WTC11 (cell line): Measurements from ENCODE around the gene ANO8. TPM values are rescaled to one million over a fixed set of nuclear protein-coding genes. Genes with fewer than 3 reads are reported as not detected.
A peak's percentile ranks its signal among the peaks of the same experiment; 100 is the strongest.

Experiments used
- ATAC-seq: fragments of 200-7000 bp; cut with Tn5 transposase; 2 replicates; pipeline ENCODE4 v1.10.0; 2021; ENCODE audit warnings: mild to moderate bottlenecking, moderate library complexity
- CTCF ChIA-PET: fragments of 300-600 bp; sonication (Branson Sonifier 250); formaldehyde crosslinking; loops from one replicate; lab custom pipeline; 2021; ENCODE audit warnings: antibody characterized with exemption; lab: Charles Lee
- POLR2A ChIA-PET: fragments of 350-600 bp; sonication (Branson Sonifier 250); formaldehyde crosslinking; loops from one replicate; lab custom pipeline; 2021; ENCODE audit warnings: antibody characterized with exemption; lab: Charles Lee
- DNase-seq: peaks from one replicate; pipeline ENCODE4 v3.0.0; 2021; ENCODE audit warnings: low spot score
- H3K27ac Mint-ChIP-seq: 2 replicates; pipeline ENCODE4 v1.8.0; 2021; ENCODE audit warnings: mixed read lengths
- H3K27me3 Mint-ChIP-seq: 2 replicates; pipeline ENCODE4 v1.8.0; 2021; ENCODE audit warnings: low read depth, mild to moderate bottlenecking, moderate library complexity, mixed read lengths
- H3K36me3 Mint-ChIP-seq: 2 replicates; pipeline ENCODE4 v1.8.0; 2021; ENCODE audit warnings: mixed read lengths
- H3K4me1 Mint-ChIP-seq: 2 replicates; pipeline ENCODE4 v1.8.0; 2022; ENCODE audit warnings: mixed read lengths
- H3K4me3 Mint-ChIP-seq: 2 replicates; pipeline ENCODE4 v1.8.0; 2021; ENCODE audit warnings: mild to moderate bottlenecking, moderate library complexity, mixed read lengths
- H3K9me3 Mint-ChIP-seq: 2 replicates; pipeline ENCODE4 v1.8.0; 2021; ENCODE audit warnings: mixed read lengths
- FOXK1 ChIP-seq: sonication (generic); formaldehyde crosslinking; IDR thresholded peaks from 2 replicates; pipeline ENCODE4 v1.8.0; 2022; ENCODE audit warnings: mild to moderate bottlenecking, moderate library complexity, missing genetic modification reagents
- GABPB1 ChIP-seq: sonication (generic); formaldehyde crosslinking; IDR thresholded peaks from 2 replicates; pipeline ENCODE4 v1.8.1; 2023; ENCODE audit warnings: mild to moderate bottlenecking, missing genetic modification reagents
- GRHL2 ChIP-seq: fragments of 250-450 bp; sonication (Bioruptor Pico); IDR thresholded peaks from 2 replicates; pipeline ENCODE4 v1.8.0; 2022; ENCODE audit warnings: mild to moderate bottlenecking, moderate library complexity; ENCODE audit not compliant: insufficient replicate concordance, severe bottlenecking
- NFYB ChIP-seq: sonication (generic); formaldehyde crosslinking; conservative IDR thresholded peaks from 2 replicates; pipeline ENCODE4 v1.8.0; 2022; ENCODE audit warnings: low read depth, missing genetic modification reagents
- RORB ChIP-seq: fragments of 250-450 bp; sonication (Bioruptor Pico); IDR thresholded peaks from 2 replicates; pipeline ENCODE4 v1.9.0; 2021; ENCODE audit warnings: mild to moderate bottlenecking
- SMAD3 ChIP-seq: sonication (generic); formaldehyde crosslinking; IDR thresholded peaks from 2 replicates; pipeline ENCODE4 v1.8.0; 2022; ENCODE audit warnings: missing genetic modification reagents, mild to moderate bottlenecking, borderline replicate concordance
- TCF7 ChIP-seq: sonication (generic); formaldehyde crosslinking; IDR thresholded peaks from 2 replicates; pipeline ENCODE4 v1.8.0; 2022; ENCODE audit warnings: mild to moderate bottlenecking, low read depth, missing genetic modification reagents, moderate library complexity
- ZNF396 ChIP-seq: fragments of 250-450 bp; sonication (Bioruptor Pico); IDR thresholded peaks from 2 replicates; pipeline ENCODE4 v1.8.0; 2021; ENCODE audit warnings: mild to moderate bottlenecking, moderate library complexity, borderline replicate concordance
- total RNA-seq: library from RNA; stranded (reverse); gene quantifications from 3 replicates; pipeline ENCODE4 v1.2.3, GENCODE V29; 2021
- TF ChIP-seq, protein P1 (sequence below): sonication (generic); formaldehyde crosslinking; IDR thresholded peaks from 2 replicates; pipeline ENCODE4 v1.8.1; 2022; ENCODE audit warnings: low read depth, mild to moderate bottlenecking, moderate library complexity, missing genetic modification reagents, borderline replicate concordance
- TF ChIP-seq, protein P2 (sequence below): sonication (generic); formaldehyde crosslinking; IDR thresholded peaks from 2 replicates; pipeline ENCODE4 v1.8.1; 2023; ENCODE audit warnings: mild to moderate bottlenecking, moderate library complexity, missing genetic modification reagents
- TF ChIP-seq, protein P3 (sequence below): fragments of 250-450 bp; sonication (Bioruptor Pico); IDR thresholded peaks from 2 replicates; pipeline ENCODE4 v1.9.0; 2021; ENCODE audit warnings: mild to moderate bottlenecking, borderline replicate concordance
- TF ChIP-seq, protein P4 (sequence below): sonication (generic); formaldehyde crosslinking; IDR thresholded peaks from 2 replicates; pipeline ENCODE4 v1.8.0; 2023; ENCODE audit warnings: missing genetic modification reagents, mild to moderate bottlenecking, borderline replicate concordance
- TF ChIP-seq, protein P5 (sequence below): sonication (generic); formaldehyde crosslinking; IDR thresholded peaks from 2 replicates; pipeline ENCODE4 v1.8.1; 2023; ENCODE audit warnings: mild to moderate bottlenecking, missing genetic modification reagents, borderline replicate concordance
- TF ChIP-seq, protein P6 (sequence below): sonication (generic); formaldehyde crosslinking; IDR thresholded peaks from 2 replicates; pipeline ENCODE4 v1.8.0; 2022; ENCODE audit warnings: missing genetic modification reagents

Gene ANO8
- total RNA-seq, 1 experiment from 2014 or later: 32.6 TPM

DNA sequence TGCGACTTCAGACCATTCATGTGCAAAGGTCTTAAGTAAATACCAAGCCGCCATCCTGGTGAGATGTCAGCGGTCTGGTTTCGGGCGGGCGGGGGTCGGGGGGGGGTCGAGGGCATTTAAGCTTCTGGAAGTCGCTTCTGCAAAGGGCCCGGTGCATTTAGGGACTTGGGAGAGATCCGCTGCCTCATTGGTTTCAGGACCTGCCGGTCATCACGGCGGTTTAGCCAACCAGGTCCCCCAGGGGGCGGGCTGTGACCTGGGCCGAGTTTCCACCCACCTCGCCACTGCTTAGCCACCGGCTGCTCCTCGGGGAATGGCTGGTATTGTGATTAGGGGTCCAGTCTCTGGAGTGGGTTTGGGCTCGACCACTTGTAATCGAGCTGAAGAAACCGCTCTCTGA, 45.2 kb downstream of the ANO8 start:
- H3K4me1 Mint-ChIP-seq: peaks cover 10% of the 10 kb centered on the region

DNA sequence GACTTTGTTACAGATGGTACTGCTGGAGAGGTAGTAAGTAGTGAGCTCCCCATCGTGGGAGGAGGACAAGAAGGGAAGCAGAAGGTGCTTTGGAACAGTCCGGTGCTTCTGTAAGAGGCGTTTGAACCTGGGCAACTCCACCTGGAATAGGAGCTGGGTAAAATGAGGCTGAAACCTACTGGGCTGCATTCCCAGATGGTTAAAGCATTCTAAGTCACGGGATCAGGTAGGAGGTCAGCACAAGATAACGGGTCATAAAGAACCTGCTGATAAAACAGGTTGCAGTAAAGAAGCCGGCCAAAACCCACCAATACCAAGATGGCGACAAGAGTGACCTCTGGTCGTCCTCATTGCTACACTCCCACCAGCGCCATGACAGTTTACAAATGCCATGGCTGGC, 47.9 kb downstream of the ANO8 start:
- Mint-ChIP-seq H3K27me3 (peaks cover 3% of the 10 kb centered on the region), H3K4me3 (no peak overlapping the region), H3K27ac (no peak overlapping the region), H3K4me1 (peaks cover 3% of the 10 kb centered on the region; the same call in 1 of the 2 replicates), H3K36me3 (peaks cover 8% of the 10 kb centered on the region; the same call in 1 of the 2 replicates), H3K9me3 (no peaks in the 10 kb centered on the region)
- POLR2A ChIA-PET: no interaction called here
- CTCF ChIA-PET: interaction anchor here (0.6 kb wide), 1 partner anchor 45 kb away, joined by 4 read pairs; no protein-coding TSS in a partner anchor
- ATAC-seq (no peak), DNase-seq (no peak)
- TF ChIP-seq SMAD3 (CRISPR knock-in tag): no peak
- TF ChIP-seq, protein P1, sequence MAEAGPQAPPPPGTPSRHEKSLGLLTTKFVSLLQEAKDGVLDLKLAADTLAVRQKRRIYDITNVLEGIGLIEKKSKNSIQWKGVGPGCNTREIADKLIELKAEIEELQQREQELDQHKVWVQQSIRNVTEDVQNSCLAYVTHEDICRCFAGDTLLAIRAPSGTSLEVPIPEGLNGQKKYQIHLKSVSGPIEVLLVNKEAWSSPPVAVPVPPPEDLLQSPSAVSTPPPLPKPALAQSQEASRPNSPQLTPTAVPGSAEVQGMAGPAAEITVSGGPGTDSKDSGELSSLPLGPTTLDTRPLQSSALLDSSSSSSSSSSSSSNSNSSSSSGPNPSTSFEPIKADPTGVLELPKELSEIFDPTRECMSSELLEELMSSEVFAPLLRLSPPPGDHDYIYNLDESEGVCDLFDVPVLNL (CRISPR knock-in tag): no peak
- no peak for TF ChIP-seq RORB
- no peak for TF ChIP-seq ZNF396 (CRISPR knock-in tag)
- TF ChIP-seq, protein P2, sequence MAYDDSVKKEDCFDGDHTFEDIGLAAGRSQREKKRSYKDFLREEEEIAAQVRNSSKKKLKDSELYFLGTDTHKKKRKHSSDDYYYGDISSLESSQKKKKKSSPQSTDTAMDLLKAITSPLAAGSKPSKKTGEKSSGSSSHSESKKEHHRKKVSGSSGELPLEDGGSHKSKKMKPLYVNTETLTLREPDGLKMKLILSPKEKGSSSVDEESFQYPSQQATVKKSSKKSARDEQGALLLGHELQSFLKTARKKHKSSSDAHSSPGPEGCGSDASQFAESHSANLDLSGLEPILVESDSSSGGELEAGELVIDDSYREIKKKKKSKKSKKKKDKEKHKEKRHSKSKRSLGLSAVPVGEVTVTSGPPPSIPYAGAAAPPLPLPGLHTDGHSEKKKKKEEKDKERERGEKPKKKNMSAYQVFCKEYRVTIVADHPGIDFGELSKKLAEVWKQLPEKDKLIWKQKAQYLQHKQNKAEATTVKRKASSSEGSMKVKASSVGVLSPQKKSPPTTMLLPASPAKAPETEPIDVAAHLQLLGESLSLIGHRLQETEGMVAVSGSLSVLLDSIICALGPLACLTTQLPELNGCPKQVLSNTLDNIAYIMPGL (CRISPR knock-in tag): no peak
- TF ChIP-seq, protein P3, sequence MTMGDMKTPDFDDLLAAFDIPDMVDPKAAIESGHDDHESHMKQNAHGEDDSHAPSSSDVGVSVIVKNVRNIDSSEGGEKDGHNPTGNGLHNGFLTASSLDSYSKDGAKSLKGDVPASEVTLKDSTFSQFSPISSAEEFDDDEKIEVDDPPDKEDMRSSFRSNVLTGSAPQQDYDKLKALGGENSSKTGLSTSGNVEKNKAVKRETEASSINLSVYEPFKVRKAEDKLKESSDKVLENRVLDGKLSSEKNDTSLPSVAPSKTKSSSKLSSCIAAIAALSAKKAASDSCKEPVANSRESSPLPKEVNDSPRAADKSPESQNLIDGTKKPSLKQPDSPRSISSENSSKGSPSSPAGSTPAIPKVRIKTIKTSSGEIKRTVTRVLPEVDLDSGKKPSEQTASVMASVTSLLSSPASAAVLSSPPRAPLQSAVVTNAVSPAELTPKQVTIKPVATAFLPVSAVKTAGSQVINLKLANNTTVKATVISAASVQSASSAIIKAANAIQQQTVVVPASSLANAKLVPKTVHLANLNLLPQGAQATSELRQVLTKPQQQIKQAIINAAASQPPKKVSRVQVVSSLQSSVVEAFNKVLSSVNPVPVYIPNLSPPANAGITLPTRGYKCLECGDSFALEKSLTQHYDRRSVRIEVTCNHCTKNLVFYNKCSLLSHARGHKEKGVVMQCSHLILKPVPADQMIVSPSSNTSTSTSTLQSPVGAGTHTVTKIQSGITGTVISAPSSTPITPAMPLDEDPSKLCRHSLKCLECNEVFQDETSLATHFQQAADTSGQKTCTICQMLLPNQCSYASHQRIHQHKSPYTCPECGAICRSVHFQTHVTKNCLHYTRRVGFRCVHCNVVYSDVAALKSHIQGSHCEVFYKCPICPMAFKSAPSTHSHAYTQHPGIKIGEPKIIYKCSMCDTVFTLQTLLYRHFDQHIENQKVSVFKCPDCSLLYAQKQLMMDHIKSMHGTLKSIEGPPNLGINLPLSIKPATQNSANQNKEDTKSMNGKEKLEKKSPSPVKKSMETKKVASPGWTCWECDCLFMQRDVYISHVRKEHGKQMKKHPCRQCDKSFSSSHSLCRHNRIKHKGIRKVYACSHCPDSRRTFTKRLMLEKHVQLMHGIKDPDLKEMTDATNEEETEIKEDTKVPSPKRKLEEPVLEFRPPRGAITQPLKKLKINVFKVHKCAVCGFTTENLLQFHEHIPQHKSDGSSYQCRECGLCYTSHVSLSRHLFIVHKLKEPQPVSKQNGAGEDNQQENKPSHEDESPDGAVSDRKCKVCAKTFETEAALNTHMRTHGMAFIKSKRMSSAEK (CRISPR knock-in tag): no peak
- TF ChIP-seq, protein P4, sequence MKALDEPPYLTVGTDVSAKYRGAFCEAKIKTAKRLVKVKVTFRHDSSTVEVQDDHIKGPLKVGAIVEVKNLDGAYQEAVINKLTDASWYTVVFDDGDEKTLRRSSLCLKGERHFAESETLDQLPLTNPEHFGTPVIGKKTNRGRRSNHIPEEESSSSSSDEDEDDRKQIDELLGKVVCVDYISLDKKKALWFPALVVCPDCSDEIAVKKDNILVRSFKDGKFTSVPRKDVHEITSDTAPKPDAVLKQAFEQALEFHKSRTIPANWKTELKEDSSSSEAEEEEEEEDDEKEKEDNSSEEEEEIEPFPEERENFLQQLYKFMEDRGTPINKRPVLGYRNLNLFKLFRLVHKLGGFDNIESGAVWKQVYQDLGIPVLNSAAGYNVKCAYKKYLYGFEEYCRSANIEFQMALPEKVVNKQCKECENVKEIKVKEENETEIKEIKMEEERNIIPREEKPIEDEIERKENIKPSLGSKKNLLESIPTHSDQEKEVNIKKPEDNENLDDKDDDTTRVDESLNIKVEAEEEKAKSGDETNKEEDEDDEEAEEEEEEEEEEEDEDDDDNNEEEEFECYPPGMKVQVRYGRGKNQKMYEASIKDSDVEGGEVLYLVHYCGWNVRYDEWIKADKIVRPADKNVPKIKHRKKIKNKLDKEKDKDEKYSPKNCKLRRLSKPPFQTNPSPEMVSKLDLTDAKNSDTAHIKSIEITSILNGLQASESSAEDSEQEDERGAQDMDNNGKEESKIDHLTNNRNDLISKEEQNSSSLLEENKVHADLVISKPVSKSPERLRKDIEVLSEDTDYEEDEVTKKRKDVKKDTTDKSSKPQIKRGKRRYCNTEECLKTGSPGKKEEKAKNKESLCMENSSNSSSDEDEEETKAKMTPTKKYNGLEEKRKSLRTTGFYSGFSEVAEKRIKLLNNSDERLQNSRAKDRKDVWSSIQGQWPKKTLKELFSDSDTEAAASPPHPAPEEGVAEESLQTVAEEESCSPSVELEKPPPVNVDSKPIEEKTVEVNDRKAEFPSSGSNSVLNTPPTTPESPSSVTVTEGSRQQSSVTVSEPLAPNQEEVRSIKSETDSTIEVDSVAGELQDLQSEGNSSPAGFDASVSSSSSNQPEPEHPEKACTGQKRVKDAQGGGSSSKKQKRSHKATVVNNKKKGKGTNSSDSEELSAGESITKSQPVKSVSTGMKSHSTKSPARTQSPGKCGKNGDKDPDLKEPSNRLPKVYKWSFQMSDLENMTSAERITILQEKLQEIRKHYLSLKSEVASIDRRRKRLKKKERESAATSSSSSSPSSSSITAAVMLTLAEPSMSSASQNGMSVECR: no peak
- TF ChIP-seq, protein P5, sequence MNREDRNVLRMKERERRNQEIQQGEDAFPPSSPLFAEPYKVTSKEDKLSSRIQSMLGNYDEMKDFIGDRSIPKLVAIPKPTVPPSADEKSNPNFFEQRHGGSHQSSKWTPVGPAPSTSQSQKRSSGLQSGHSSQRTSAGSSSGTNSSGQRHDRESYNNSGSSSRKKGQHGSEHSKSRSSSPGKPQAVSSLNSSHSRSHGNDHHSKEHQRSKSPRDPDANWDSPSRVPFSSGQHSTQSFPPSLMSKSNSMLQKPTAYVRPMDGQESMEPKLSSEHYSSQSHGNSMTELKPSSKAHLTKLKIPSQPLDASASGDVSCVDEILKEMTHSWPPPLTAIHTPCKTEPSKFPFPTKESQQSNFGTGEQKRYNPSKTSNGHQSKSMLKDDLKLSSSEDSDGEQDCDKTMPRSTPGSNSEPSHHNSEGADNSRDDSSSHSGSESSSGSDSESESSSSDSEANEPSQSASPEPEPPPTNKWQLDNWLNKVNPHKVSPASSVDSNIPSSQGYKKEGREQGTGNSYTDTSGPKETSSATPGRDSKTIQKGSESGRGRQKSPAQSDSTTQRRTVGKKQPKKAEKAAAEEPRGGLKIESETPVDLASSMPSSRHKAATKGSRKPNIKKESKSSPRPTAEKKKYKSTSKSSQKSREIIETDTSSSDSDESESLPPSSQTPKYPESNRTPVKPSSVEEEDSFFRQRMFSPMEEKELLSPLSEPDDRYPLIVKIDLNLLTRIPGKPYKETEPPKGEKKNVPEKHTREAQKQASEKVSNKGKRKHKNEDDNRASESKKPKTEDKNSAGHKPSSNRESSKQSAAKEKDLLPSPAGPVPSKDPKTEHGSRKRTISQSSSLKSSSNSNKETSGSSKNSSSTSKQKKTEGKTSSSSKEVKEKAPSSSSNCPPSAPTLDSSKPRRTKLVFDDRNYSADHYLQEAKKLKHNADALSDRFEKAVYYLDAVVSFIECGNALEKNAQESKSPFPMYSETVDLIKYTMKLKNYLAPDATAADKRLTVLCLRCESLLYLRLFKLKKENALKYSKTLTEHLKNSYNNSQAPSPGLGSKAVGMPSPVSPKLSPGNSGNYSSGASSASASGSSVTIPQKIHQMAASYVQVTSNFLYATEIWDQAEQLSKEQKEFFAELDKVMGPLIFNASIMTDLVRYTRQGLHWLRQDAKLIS (CRISPR knock-in tag): no peak
- TF ChIP-seq, protein P6, sequence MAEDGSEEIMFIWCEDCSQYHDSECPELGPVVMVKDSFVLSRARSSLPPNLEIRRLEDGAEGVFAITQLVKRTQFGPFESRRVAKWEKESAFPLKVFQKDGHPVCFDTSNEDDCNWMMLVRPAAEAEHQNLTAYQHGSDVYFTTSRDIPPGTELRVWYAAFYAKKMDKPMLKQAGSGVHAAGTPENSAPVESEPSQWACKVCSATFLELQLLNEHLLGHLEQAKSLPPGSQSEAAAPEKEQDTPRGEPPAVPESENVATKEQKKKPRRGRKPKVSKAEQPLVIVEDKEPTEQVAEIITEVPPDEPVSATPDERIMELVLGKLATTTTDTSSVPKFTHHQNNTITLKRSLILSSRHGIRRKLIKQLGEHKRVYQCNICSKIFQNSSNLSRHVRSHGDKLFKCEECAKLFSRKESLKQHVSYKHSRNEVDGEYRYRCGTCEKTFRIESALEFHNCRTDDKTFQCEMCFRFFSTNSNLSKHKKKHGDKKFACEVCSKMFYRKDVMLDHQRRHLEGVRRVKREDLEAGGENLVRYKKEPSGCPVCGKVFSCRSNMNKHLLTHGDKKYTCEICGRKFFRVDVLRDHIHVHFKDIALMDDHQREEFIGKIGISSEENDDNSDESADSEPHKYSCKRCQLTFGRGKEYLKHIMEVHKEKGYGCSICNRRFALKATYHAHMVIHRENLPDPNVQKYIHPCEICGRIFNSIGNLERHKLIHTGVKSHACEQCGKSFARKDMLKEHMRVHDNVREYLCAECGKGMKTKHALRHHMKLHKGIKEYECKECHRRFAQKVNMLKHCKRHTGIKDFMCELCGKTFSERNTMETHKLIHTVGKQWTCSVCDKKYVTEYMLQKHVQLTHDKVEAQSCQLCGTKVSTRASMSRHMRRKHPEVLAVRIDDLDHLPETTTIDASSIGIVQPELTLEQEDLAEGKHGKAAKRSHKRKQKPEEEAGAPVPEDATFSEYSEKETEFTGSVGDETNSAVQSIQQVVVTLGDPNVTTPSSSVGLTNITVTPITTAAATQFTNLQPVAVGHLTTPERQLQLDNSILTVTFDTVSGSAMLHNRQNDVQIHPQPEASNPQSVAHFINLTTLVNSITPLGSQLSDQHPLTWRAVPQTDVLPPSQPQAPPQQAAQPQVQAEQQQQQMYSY (CRISPR knock-in tag): no peak
- TF ChIP-seq FOXK1 (CRISPR knock-in tag): no peak
- no peak for TF ChIP-seq GABPB1 (CRISPR knock-in tag)

More for the DNA sequence above, 45.2 kb downstream of the ANO8 start:
- DNase-seq (peak; percentile 91), ATAC-seq (peak; percentile 52)
- ChIA-PET CTCF (interaction anchor here (0.6 to 1.5 kb wide), 3 partner anchors 29 to 163 kb away, joined by 3 to 7 read pairs (median 5); no protein-coding TSS in a partner anchor), POLR2A (interaction anchor here (0.7 kb wide), 1 partner anchor 22 kb away, joined by 3 read pairs; the partner anchor contains the start of gene BABAM1)
- Mint-ChIP-seq H3K9me3 (no peaks in the 10 kb centered on the region), H3K36me3 (peaks cover 5% of the 10 kb centered on the region), H3K4me3 (peak overlapping the region; percentile 31), H3K27me3 (no peaks in the 10 kb centered on the region; the same call in 1 of the 2 replicates), H3K27ac (no peak overlapping the region)
- TF ChIP-seq TCF7 (CRISPR knock-in tag): no peak
- TF ChIP-seq GRHL2 (CRISPR knock-in tag): no peak
- peak; percentile 88 for TF ChIP-seq NFYB
